Upper lobe of left lung (tissue), 6 donors: ENCODE measurements around the gene FBLN2. TPM values are rescaled to one million over a fixed set of nuclear protein-coding genes. Genes with fewer than 3 reads are reported as not detected.

Experiments used
- ATAC-seq, 2 donors: fragments of 200-7000 bp; cut with Tn5 transposase; one replicate each; pipeline ENCODE4 v1.9.1; 2022; ENCODE audit warnings: mild to moderate bottlenecking in 2 of 2, moderate library complexity in 2 of 2; ENCODE audit not compliant: low FRiP score in 2 of 2
- DNase-seq, 2 donors: peaks; one replicate each; pipeline ENCODE4 v3.0.0-alpha.2; 2019 to 2020
- H3K27ac ChIP-seq, 4 donors: fragments of 200-600 bp; sonication (generic); one replicate each; pipeline ENCODE4 v1.5.1; 2016 to 2019
- H3K27me3 ChIP-seq, 4 donors: fragments of 200-600 bp; sonication (generic); one replicate each; pipeline ENCODE4 v1.5.1; 2017 to 2019
- H3K36me3 ChIP-seq, 4 donors: fragments of 200-600 bp; sonication (generic); one replicate each; pipeline ENCODE4 v1.5.1; 2016 to 2019
- H3K4me1 ChIP-seq, 4 donors: fragments of 200-600 bp; sonication (generic); one replicate each; pipeline ENCODE4 v1.5.1; 2018 to 2019
- H3K4me3 ChIP-seq, 4 donors: fragments of 200-600 bp; sonication (generic); one replicate each; pipeline ENCODE4 v1.5.1; 2017 to 2019; ENCODE audit warnings: mild to moderate bottlenecking in 2 of 4, moderate library complexity in 1 of 4
- H3K9me3 ChIP-seq, 4 donors: fragments of 200-600 bp; sonication (generic); one replicate each; pipeline ENCODE4 v1.5.1; 2018 to 2019
- EP300 ChIP-seq, 4 donors: sonication (generic); formaldehyde crosslinking; IDR thresholded peaks; one replicate each; pipeline ENCODE4 v1.5.1; 2017; ENCODE audit warnings: antibody characterized with exemption in 4 of 4, control low read depth in 2 of 4
- POLR2A ChIP-seq, 4 donors: fragments of 450-650 bp; IDR thresholded peaks; one replicate each; pipeline ENCODE4 v1.5.1; 2016 to 2017; ENCODE audit warnings: antibody characterized with exemption in 4 of 4, mild to moderate bottlenecking in 2 of 4
- POLR2AphosphoS5 ChIP-seq, 2 donors: sonication (generic); formaldehyde crosslinking; IDR thresholded peaks; one replicate each; pipeline ENCODE4 v1.5.1; 2017; ENCODE audit warnings: antibody characterized with exemption in 2 of 2
- WGBS, 2 donors: methylation state at CpG; one replicate each; pipeline ENCODE4 v1.1.5; 2017 to 2018; 5-methylcytosine and 5-hydroxymethylcytosine counted together
- total RNA-seq, 6 donors: library from RNA; depleted of rRNA in 4 of 6; stranded (reverse); fragments of >200 nt in 4 of 6; gene quantifications; one replicate each; pipeline versions ENCODE4 v1.1.0 to v1.2.1, GENCODE V29; 2016 to 2021
- TF ChIP-seq, protein P1 (sequence below), 6 experiments: fragments of 450-650 bp in 4 of 6; fragments of 200-600 bp in 2 of 6; sonication (generic) in 2 of 6; IDR thresholded peaks; one replicate each; pipeline ENCODE4 v1.5.1; 2016 to 2019; ENCODE audit warnings: antibody characterized with exemption in 6 of 6
- donor health status: DM: no; HTN: no; CAD: no; lungs with moderate emphysema.
- donor health status: DM: no; HTN: yes; CAD: no; lungs with severe emphysema.

Gene FBLN2
- total RNA-seq, 6 donors from 2014 or later, result 2.1 to 85.7 (median 19.5) TPM

DNA sequence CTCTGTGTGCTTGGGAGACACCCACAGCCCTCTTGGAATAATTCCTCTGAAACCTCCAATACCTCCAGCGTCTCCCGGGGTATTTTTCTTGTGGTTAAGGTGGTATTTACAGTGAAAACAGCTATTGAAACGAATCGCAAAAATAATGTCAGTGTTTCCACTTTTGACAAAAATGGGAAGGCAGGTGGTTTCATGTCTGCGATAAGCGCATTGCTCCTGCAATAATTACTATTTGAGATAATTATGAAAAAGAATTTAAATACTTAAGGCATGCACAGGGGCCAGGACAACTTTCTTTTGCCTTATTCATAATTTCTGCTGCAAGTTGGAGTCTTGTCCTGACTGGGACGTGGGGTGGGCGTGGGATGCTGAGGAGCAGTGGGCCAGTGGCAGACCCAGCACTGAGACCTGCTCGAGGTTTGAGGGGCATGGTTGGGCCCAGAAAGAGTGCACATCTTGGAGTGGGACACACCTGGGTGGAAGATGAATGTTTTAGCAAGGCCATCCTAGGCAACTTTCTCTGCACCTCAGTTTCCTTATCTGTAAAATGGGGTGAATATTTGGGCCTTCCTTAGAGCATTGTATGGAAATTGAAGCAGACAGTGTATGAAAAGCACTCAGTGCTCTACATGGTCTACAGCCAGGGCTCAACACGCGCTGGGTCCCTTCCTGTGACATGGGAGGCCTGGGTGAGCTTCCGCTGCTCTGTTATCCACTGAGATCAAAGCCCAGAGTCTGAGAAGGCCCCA, 110.5 kb downstream of the FBLN2 start:
- H3K27me3 ChIP-seq, result peaks cover 0 to 9% (median 0%) of the 10 kb centered on the region in 4 donors
- TF ChIP-seq POLR2AphosphoS5 (IDR thresholded peaks at IDR 0.05) (no peak), POLR2A (IDR thresholded peaks at IDR 0.05) (no peak), EP300 (IDR thresholded peaks at IDR 0.05) (no peak)
- TF ChIP-seq, protein P1, sequence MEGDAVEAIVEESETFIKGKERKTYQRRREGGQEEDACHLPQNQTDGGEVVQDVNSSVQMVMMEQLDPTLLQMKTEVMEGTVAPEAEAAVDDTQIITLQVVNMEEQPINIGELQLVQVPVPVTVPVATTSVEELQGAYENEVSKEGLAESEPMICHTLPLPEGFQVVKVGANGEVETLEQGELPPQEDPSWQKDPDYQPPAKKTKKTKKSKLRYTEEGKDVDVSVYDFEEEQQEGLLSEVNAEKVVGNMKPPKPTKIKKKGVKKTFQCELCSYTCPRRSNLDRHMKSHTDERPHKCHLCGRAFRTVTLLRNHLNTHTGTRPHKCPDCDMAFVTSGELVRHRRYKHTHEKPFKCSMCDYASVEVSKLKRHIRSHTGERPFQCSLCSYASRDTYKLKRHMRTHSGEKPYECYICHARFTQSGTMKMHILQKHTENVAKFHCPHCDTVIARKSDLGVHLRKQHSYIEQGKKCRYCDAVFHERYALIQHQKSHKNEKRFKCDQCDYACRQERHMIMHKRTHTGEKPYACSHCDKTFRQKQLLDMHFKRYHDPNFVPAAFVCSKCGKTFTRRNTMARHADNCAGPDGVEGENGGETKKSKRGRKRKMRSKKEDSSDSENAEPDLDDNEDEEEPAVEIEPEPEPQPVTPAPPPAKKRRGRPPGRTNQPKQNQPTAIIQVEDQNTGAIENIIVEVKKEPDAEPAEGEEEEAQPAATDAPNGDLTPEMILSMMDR (IDR thresholded peaks at IDR 0.05), result no peak
- H3K4me1 ChIP-seq, result peaks cover 0 to 11% (median 8%) of the 10 kb centered on the region in 4 donors
- no peak for ATAC-seq
- H3K36me3 ChIP-seq, result no peaks in the 10 kb centered on the region
- no peak overlapping the region for H3K27ac ChIP-seq
- 79 to 82% methylated on average over 12 of the region's 12 CpGs for WGBS, 2 donors
- DNase-seq, result no peak
- no peaks in the 10 kb centered on the region for H3K9me3 ChIP-seq
- H3K4me3 ChIP-seq, result no peak overlapping the region

DNA sequence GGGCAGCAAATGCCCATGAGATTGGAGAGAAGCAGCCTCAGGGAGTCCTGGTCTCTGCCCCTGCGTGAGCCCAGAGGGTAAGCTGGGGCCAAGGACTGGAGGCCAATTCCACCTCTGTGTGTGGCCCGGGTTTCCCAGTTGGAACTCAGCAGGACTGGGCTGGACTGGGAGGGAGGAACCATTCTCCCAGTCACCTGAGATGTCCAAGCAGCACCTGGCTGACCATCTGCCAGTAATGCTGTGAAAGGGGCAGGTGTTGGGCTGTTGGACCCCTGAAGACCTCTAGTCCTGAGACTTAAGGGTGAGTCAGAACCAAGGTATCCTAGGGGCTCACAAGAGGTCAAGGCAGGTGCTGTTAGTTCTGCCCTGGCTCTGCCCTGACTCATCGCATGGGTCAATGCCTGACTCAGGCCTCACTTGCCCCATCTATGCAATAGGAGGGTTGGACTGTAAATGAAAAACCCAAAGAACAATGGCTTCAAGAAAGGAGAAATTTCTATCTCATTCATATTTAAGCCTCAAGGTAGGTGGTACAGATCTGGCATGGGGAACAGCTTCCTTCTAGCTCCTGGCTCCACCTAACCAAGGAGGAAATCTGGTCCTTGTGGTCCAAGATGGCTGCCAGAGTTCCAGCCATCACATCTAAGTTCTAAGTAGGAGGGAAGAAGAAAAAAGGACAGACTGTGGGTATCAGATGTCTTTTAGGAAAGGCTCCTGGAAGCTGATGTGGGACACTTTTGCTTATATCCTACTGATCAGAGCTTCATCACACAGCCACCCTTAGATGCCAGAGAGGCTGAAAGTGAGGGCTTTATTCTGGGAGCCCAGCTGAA, 111.3 kb downstream of the FBLN2 start:
- 95 to 100% methylated on average over 2 to 3 of the region's 3 CpGs for WGBS, 2 donors
- no peak for DNase-seq
- Histone ChIP-seq H3K4me1 (peaks cover 0 to 5% (median 2%) of the 10 kb centered on the region in 4 donors), H3K4me3 (no peak overlapping the region), H3K27me3 (peaks cover 0 to 3% (median 0%) of the 10 kb centered on the region in 4 donors), H3K27ac (no peak overlapping the region), H3K9me3 (no peaks in the 10 kb centered on the region), H3K36me3 (no peaks in the 10 kb centered on the region)
- no peak for ATAC-seq
- TF ChIP-seq EP300 (IDR thresholded peaks at IDR 0.05), result no peak
- TF ChIP-seq POLR2AphosphoS5 (IDR thresholded peaks at IDR 0.05), result no peak
- TF ChIP-seq POLR2A (IDR thresholded peaks at IDR 0.05), result no peak
- TF ChIP-seq, protein P1 (IDR thresholded peaks at IDR 0.05), result no peak

DNA sequence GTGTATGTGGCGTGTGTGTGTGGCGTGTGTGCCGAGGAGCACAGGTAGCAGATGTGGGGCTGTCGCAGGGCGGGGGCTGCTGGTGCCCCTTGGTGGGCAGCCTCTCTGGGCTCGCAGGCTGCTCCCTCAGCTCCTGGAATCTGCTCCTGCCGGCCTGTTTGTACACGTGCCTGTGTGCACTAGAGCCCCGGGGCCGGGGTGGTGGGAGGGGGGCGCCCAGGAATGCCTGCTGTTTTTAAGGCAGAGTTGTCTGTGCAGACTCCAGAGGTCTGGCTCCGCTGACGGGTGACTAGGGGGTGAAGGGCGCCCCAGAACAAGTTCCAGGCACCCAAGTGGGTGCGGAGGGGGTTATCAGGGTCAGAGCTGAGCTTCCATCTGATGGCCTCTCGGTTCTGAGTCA, 112.2 kb downstream of the FBLN2 start:
- 77 to 82% methylated on average over 9 to 14 of the region's 16 CpGs for WGBS, 2 donors
- Histone ChIP-seq H3K27ac (no peak overlapping the region), H3K27me3 (no peaks in the 10 kb centered on the region), H3K4me3 (no peak overlapping the region), H3K9me3 (no peaks in the 10 kb centered on the region), H3K36me3 (no peaks in the 10 kb centered on the region), H3K4me1 (peaks cover 0 to 3% (median 0%) of the 10 kb centered on the region in 4 donors)
- ATAC-seq, result no peak
- TF ChIP-seq EP300 (IDR thresholded peaks at IDR 0.05) (no peak), POLR2AphosphoS5 (IDR thresholded peaks at IDR 0.05) (no peak), POLR2A (IDR thresholded peaks at IDR 0.05) (no peak)
- TF ChIP-seq, protein P1 (IDR thresholded peaks at IDR 0.05), result no peak
- peak in 1 of 2 donors; percentile 70 for DNase-seq

DNA sequence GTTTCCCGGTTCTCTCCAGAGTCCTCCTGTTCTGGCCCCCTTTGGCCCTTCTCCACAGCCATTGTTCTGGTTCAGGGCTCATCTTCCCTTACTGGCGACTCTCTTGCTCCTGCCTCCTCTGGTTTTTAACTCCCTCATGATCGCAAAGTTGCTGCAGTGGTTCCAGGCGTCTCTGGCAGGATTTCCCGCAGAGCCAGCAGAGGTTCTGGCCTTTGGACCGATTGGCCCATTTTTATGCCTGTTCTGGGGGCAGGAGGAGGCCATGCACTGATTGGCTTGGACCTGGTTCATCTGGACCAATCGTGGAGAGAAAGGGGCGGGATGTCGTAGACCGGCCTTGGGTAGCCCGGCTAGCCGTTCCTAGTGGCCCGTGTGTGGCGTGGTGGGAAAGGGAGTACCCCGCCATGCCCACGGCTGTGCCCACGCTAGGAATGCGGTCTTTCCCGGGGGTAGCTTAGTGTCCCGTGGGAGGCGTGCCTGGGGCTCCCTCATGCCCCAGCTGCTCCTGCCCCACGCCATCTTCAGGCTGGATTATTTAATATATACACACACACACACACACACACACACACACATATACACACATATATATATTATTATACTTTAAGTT, 113.4 kb downstream of the FBLN2 start:
- Histone ChIP-seq H3K9me3 (no peaks in the 10 kb centered on the region), H3K4me3 (no peak overlapping the region), H3K4me1 (peaks cover 0 to 3% (median 0%) of the 10 kb centered on the region in 4 donors), H3K36me3 (no peaks in the 10 kb centered on the region), H3K27me3 (no peaks in the 10 kb centered on the region), H3K27ac (no peak overlapping the region)
- TF ChIP-seq, protein P1 (IDR thresholded peaks at IDR 0.05), result no peak
- TF ChIP-seq POLR2AphosphoS5 (IDR thresholded peaks at IDR 0.05) (no peak), EP300 (IDR thresholded peaks at IDR 0.05) (no peak), POLR2A (IDR thresholded peaks at IDR 0.05) (no peak)
- ATAC-seq (no peak), DNase-seq (no peak)
- 88 to 91% methylated on average over 22 of the region's 22 CpGs for WGBS, 2 donors
